ENCODE measurements around the gene RAP1GAP2. TPM values are rescaled to one million over a fixed set of nuclear protein-coding genes. Genes with fewer than 3 reads are reported as not detected.

The RAP1GAP2 gene
- total RNA-seq, 1 donor from 2014 or later = 30.4 TPM

GRCh38 chr17:2912754-2913153, 116.5 kb downstream of the RAP1GAP2 start:
- H3K4me3 ChIP-seq (ENCODE audit: low read depth, low read length) = no peak overlapping the region
- no peak for DNase-seq (ENCODE audit: low read depth)
- TF ChIP-seq CTCF (conservative IDR thresholded peaks at IDR 0.05; ENCODE audit: low read depth, low read length) = no peak

GRCh38 chr17:2916461-2916860, 120.2 kb downstream of the RAP1GAP2 start:
- H3K4me3 ChIP-seq (ENCODE audit: low read depth, low read length) = no peak overlapping the region
- TF ChIP-seq CTCF (conservative IDR thresholded peaks at IDR 0.05; ENCODE audit: low read depth, low read length) = no peak
- DNase-seq (ENCODE audit: low read depth) = no peak

GRCh38 chr17:2921443-2921842, 125.2 kb downstream of the RAP1GAP2 start:
- no peak for DNase-seq (ENCODE audit: low read depth)

GRCh38 chr17:2924211-2924610, 128.0 kb downstream of the RAP1GAP2 start:
- no peak for DNase-seq (ENCODE audit: low read depth)

More at GRCh38 chr17:2921443-2921842, 125.2 kb downstream of the RAP1GAP2 start:
- no peak overlapping the region for H3K4me3 ChIP-seq (ENCODE audit: low read depth, low read length)
- TF ChIP-seq CTCF (conservative IDR thresholded peaks at IDR 0.05; ENCODE audit: low read depth, low read length) = no peak

GRCh38 chr17:2925011-2925410, 128.8 kb downstream of the RAP1GAP2 start:
- DNase-seq (ENCODE audit: low read depth) = no peak

More at GRCh38 chr17:2924211-2924610, 128.0 kb downstream of the RAP1GAP2 start:
- H3K4me3 ChIP-seq (ENCODE audit: low read depth, low read length) = no peak overlapping the region
- TF ChIP-seq CTCF (conservative IDR thresholded peaks at IDR 0.05; ENCODE audit: low read depth, low read length) = no peak

GRCh38 chr17:2926019-2926650, 129.9 kb downstream of the RAP1GAP2 start:
- DNase-seq (ENCODE audit: low read depth) = no peak
- TF ChIP-seq CTCF (conservative IDR thresholded peaks at IDR 0.05; ENCODE audit: low read depth, low read length) = no peak
- no peak overlapping the region for H3K4me3 ChIP-seq (ENCODE audit: low read depth, low read length)

More at GRCh38 chr17:2925011-2925410, 128.8 kb downstream of the RAP1GAP2 start:
- no peak for TF ChIP-seq CTCF (conservative IDR thresholded peaks at IDR 0.05; ENCODE audit: low read depth, low read length)
- H3K4me3 ChIP-seq (ENCODE audit: low read depth, low read length) = no peak overlapping the region

GRCh38 chr17:2928294-2928890, 132.2 kb downstream of the RAP1GAP2 start:
- no peak for DNase-seq (ENCODE audit: low read depth)
- no peak for TF ChIP-seq CTCF (conservative IDR thresholded peaks at IDR 0.05; ENCODE audit: low read depth, low read length)
- H3K4me3 ChIP-seq (ENCODE audit: low read depth, low read length) = no peak overlapping the region
